Keratinocyte (primary cell): ENCODE results near the gene PTRH1.

Experiments used
- EZH2 ChIP-seq: IDR thresholded peaks from one replicate; pipeline ENCODE4 v1.6.1; 2012; ENCODE audit warnings: inconsistent platforms, mild to moderate bottlenecking, low read length, moderate library complexity
- TF ChIP-seq, protein P1 (sequence below), 3 experiments: IDR thresholded peaks in 1 of 3; conservative IDR thresholded peaks in 1 of 3; optimal IDR thresholded peaks in 1 of 3; 2 replicates in 2 of 3; 3 replicates in 1 of 3; pipeline versions ENCODE3 to v1.5.1; 2011; ENCODE audit warnings: low read length in 3 of 3, mild to moderate bottlenecking in 3 of 3, moderate library complexity in 2 of 3, control low read depth in 1 of 3, inconsistent platforms in 1 of 3; ENCODE audit not compliant: insufficient read depth in 2 of 3; ENCODE audit errors: extremely low read depth in 1 of 3

DNA sequence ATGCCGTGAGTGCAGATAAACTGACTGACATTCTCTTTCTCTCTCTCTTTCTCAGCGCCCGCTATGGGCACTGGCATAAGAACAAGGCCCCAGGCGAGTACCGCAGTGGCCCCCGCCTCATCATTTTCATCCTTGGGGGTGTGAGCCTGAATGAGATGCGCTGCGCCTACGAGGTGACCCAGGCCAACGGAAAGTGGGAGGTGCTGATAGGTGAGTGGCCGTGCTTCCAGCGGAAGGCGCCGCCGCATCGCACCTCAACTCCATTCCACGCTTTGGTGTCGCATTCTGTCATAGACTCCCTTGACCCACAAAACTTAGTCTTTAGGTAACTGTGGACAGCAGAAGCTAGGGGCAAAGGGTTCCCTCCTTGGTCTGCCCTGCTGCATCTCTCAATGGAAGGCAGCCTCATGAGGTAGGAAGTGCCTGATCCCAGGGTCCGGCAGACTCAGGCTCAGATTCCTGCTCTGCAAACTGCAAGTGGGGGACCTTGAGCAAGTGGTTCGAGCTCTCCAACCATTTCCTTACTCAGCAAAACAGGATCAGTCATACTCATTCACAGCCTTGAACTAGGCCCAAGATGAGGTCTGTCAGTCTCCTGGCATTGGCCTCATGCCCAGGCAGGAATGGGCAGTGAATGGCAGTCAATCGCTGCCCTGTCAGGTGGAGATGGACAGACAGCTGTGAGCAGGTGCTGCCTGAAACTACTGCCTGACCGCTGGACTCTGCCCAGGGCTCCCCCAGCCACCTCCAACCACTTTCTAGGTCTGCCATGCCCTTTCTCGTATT lies 32.9 kb downstream of the PTRH1 start:
- TF ChIP-seq, protein P1, sequence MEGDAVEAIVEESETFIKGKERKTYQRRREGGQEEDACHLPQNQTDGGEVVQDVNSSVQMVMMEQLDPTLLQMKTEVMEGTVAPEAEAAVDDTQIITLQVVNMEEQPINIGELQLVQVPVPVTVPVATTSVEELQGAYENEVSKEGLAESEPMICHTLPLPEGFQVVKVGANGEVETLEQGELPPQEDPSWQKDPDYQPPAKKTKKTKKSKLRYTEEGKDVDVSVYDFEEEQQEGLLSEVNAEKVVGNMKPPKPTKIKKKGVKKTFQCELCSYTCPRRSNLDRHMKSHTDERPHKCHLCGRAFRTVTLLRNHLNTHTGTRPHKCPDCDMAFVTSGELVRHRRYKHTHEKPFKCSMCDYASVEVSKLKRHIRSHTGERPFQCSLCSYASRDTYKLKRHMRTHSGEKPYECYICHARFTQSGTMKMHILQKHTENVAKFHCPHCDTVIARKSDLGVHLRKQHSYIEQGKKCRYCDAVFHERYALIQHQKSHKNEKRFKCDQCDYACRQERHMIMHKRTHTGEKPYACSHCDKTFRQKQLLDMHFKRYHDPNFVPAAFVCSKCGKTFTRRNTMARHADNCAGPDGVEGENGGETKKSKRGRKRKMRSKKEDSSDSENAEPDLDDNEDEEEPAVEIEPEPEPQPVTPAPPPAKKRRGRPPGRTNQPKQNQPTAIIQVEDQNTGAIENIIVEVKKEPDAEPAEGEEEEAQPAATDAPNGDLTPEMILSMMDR (optimal IDR thresholded peaks at IDR 0.05 in 1 of 3, IDR thresholded peaks at IDR 0.05 in 1 of 3, conservative IDR thresholded peaks at IDR 0.05 in 1 of 3; ENCODE audit: extremely low read depth in 1 of 3, insufficient read depth in 2 of 3, low read length in 3 of 3): no peak
- no peak for TF ChIP-seq EZH2
